HG02798 (cell line): ENCODE data around the gene KRTAP5-8.
"Not testable (repeated sequence)": the region's sequence is repeated elsewhere in the genome, so short reads cannot be mapped to it uniquely, and the experiment has no call there.

Experiments
- ATAC-seq: cut with Tn5 transposase; IDR thresholded peaks from one replicate; pipeline ENCODE4 v1.9.1; 2021; ENCODE audit warnings: mild to moderate bottlenecking; ENCODE audit not compliant: unreplicated experiment, poor library complexity

Gene KRTAP5-8

DNA sequence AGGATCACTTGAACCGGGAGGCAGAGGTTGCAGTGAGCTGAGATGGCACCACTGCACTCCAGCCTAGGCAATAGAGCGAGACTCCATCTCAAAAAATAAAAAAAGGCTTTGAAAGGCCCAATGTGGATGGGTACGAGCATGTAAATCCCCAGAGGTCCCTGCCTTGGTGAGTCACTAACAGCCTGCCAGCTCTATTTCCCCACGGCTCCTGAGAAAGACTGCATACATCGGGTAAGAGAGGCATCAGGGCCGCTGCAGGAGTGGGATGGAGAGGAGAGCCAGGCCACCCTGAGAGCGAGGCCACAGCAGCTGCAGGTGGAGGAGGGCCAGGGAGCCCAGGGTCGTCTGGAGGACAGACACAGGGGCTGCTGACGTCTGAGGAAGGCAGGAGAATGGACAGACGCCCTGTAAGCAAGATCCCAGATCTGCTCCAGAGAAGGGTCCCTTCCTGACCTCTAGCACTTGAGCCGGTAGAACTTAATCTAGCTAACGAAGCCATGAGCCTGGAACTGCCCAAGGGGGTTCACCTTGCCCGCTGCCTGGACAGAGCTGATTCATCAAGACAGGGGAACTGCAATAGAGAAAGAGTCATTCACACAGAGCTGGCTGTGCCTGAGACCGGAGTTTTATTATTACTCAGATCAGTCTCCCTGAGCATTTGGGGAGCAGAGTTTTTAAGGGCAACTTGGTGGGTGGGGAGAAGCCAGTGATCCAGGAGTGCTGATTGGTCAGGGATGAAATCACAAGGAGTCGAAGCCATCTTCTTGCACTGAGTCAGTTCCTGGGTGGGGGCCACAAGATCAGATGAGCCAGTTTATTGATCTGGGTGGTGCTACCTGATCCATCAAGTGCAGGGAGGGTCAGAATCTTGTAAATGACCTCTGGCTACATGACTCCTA, 5.3 kb downstream of the KRTAP5-8 start:
- ATAC-seq, result no peak

DNA sequence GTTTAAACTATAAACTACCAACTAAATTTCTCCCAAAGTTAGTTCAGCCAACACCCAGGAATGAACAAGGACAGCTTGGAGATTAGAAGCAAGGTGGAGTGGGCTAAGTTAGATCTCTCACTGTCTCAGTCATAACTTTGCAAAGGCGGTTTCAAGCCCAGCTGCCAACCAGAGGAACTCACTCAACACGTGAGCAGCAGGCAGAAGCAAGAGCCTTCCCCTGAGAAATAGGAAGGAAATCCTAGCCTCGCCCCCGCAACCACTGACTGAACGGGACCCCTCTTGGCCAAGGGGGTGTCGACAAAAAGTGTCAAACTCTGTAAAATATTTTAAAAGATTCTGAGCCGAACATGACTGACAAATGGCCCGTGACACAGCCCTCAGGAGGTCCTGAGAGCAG, 6.0 kb downstream of the KRTAP5-8 start:
- no peak for ATAC-seq

DNA sequence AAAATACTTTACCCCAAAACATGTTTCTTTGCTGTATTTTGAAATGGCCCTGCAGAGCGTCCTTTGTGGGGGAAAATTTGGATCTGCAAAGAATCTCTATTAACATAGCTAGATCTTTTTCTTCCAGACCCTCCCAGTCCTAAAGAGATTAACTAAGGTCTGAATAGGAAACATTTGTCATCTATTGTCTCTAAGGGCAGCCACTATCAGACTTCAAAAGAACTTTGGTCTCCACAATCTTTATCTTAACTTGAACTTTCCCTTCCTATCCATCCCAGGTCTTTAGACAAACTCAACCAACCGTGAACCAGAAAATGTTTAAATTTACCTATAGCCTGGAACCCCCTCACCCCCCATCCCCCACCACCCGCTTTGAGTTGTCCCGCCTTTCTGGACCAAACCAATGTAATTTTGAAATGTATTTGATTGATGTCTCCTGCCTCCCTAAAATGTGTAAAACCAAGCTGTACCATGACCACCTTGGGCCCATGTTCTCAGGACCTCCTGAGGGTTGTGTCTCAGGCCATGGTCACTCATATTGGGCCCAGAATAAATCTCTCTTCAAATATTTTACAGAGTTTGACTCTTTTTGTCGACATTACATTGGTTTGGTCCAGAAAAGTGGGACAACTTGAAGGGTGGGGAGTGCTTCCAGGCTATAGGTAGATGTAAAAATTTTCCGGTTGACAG, 6.8 kb downstream of the KRTAP5-8 start:
- ATAC-seq, result no peak

DNA sequence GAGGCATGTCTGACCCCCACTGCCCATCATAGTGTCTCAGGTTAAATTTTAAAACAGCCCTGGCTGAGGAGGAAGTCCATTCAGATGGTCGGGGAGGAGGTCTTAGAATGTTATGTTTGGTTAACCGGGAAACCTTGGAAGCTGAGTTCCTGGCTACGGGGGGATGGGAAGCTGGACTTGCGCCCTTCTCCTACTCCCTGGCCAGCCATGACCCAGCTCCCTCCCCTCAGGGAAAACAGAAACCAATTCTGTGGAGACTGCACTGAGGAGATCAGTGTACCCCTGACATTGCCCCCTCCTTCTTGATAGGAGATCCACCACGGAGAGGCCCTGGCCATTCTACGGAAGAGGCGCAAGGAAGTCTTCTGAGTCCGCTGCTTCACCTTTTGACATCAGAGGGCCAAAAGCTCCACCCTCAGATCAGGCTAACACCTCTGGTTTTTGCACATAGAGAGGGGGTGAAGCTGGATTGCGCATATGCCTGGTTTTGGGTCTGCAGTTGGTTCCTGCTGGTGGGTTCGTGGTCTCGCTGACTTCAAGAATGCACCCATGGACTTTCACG, 7.7 kb downstream of the KRTAP5-8 start:
- ATAC-seq, result no peak

DNA sequence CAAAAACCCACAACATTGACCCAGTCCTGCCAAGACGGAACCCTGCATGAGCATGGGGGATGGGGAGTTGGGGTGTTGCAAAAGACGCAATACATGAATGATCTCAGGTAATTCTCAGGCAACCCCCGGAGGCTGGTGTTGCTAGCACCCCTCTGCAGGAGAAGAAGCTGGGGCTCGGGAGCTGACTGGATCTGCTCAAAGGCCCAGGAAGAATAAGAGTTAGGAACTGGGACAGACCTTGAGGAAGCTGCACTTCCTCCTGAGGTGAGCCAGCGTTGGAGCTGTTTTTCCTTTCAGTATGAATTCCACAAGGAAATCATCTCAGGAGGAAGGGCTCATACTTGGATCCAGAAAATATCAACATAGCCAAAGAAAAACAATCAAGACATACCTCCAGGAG, 10.3 kb downstream of the KRTAP5-8 start, which contains the start of gene KRTAP5-9:
KRTAP5-9 (plus strand) TSS at position 301 of the 400 bp plus-strand sequence. CDS start 238 bp downstream, outside the sequence.
- ATAC-seq, result no peak

DNA sequence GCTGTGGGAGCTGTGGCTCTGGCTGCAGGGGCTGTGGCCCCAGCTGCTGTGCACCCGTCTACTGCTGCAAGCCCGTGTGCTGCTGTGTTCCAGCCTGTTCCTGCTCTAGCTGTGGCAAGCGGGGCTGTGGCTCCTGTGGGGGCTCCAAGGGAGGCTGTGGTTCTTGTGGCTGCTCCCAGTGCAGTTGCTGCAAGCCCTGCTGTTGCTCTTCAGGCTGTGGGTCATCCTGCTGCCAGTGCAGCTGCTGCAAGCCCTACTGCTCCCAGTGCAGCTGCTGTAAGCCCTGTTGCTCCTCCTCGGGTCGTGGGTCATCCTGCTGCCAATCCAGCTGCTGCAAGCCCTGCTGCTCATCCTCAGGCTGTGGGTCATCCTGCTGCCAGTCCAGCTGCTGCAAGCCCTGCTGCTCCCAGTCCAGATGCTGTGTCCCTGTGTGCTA, 10.9 kb downstream of the KRTAP5-8 start:
- ATAC-seq, result no peak

DNA sequence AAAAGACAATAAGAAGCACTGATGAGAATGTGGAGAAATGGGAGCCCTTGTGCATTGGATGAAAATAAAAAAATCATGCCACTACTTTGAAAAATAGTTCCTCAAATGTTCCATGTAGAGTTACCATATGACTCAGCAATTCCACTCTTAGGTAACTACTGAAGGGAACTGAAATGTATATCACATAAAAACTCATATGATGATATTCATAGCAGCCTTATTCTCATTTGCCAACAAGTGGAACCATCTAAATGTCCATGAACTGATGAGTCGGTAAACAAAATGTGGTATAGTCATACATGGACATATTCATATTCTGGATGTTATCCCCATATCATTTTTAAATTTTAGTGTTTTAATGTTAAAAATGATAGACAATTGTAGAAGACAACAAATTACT, 13.9 kb downstream of the KRTAP5-8 start:
- ATAC-seq, result no peak

DNA sequence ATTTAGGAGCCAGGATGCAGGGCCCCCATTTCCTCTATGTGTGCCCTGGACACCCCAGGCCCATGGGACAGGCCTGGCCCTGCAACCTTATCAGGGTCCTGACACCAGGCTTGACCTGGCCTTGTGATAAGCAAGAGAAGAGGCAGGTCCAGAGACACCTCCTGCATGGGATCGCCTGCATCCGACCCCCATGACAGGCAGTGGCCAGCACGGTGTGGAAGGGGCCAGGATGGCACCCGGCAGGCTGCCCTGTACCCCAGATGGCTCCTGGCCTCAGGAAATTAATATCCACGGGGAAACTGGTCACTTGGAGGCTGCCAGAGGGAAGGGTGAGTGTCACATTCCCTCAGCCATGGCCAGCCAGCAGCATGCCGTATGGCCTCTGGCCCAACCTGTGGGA, 17.2 kb downstream of the KRTAP5-8 start:
- ATAC-seq, result no peak

DNA sequence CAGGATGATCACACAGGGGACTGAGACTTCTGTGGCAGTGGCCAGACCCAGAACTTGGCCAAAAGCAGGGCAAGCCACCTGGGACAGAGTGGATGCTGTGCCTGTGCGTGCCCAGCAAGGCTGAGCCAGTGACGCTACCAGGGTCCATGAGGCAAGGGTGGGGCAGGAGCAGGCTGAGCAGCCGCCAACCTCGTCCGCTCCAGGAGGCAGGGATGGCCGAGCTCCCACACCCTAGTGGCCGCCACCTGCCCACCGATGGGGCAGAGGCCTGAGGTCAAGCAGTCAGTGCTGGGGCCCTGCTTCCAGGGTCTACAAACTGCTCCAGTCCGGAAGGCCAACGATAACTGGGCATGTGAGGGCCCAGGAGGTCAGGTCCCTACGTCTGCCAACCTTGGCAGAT, 17.7 kb downstream of the KRTAP5-8 start:
- ATAC-seq, result no peak

DNA sequence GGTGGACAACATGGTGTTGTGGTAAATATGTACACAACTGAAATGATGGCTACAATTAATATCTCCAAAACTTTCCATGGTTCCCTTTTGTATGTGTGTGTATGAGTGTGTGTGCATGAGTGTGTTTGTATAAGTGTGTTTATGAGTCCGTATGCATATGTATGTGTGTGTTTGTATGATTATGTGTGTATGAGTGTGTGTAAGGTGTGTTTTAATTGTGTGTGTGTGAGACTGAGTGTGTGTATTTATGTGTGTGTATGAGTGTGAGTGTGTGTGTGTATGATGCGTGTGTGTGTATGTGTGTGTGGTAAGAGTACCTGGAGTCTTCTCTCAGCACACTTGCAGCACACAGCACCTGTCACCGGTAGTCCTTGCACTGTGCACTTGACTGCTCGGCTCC, 18.2 kb downstream of the KRTAP5-8 start:
- no peak for ATAC-seq

DNA sequence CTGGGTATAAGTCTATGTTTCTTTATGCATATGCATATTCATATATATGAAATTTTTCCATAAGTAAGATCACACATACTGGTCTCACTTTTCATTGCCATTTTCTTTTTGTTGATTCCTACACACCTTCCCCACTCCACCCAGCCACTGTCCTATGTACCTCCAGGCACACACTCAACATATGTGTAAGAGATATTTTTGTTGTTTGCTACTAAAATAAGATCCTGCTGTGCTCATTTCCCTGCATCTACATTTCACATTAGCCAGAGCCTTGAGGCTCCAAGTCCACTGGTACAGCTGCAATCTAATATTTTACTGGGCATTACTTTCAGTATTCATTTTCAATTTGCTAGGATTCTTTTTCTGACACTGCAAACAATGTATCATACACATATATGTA, 19.4 kb downstream of the KRTAP5-8 start:
- ATAC-seq, result no peak

DNA sequence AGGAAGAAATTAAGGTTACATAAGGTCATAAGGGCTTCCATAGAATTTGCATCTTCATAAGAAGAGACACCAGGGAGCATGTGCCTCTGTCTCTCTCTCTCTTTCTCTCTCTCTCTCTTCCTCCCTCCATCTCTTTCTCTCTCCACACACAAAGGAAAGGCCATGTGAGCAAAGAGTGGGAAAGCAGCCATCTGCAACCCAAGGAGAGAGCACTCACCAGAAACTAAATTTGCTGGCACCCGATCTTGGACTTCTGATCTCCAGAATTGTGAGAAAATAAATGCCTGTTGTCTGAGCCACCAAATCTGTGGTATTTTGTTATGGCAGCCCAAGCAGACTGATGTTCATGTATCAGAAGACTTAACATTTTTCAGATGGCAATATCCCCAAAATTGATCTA, 21.2 kb downstream of the KRTAP5-8 start:
- no peak for ATAC-seq

DNA sequence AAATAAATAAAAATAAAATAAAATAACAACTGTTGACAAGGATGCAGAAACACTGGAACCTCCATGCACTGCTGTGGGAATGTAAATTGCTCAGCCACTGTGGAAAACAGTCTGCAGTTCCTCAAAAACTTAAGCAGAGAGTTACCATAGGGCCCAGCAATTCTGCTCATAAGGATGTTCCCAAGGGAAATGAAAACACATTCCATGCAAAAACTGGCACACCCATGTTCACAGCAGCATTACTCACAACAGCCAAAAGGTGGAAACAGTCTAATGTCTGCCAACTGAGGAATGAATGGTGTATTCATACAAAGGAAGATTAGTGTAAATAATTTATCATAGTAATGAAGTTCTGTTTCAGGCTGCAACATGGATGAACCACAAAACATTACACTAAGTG, 24.3 kb downstream of the KRTAP5-8 start:
- ATAC-seq, result no peak

DNA sequence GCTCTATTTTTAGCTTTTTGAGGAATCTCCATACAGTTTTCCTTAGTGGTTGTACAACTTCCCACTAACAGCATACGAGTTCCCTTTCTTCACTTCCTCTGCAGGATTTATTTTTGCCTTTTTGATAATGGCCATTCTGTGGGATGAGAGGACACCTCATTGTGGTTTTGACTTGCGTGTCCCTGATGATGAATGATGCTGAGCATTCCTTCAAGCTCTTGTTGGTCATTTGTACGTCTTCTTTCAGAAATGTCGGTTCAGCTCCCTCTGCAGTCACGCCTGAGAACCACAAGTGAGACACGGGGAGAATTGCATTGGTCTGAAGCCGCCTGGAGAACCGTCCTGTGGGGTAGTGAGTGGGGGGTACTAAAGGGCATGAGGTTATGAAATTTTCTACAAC, 25.6 kb downstream of the KRTAP5-8 start:
- no peak for ATAC-seq

DNA sequence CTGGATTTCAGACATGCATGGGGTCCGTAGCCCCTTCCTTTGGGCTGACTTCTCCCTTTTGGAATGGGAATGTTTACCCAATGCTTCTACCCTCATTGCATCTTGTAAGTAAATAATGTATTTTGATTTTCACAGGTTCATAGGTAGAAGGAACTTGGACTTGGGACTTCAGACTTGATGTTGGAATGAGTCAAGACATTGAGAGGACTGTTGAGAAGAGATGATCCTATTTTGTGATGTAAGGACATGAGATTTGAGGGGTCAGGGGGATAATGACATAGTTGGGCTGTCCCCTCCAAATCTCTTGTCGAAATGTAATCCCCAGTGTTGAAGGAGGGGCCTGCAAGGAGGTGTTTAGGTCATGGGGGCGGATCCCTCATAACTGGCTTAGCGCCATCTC, 26.6 kb downstream of the KRTAP5-8 start:
- no peak for ATAC-seq

DNA sequence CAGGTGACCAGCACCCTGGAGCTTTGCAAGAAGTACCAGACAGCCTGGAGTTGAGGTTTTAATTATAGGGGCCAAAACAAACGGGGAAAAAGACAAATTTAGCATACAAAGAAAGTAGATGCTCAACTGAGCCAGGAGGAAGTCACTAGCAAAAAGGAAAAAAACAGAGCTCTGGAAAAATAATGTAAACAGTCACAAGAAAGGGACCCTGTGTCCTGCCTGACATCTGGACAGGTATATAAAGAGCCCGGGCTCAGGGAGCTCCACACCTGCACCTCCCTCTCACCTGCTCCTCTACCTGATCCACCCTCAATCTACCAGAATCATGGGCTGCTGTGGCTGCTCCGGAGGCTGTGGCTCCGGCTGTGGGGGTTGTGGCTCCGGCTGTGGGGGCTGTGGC, 27.4 kb downstream of the KRTAP5-8 start, which contains the start of gene KRTAP5-10:
KRTAP5-10 (plus strand) TSS at position 301 of the 400 bp plus-strand sequence; CDS start at position 326, 25 bp downstream.
- no peak for ATAC-seq

DNA sequence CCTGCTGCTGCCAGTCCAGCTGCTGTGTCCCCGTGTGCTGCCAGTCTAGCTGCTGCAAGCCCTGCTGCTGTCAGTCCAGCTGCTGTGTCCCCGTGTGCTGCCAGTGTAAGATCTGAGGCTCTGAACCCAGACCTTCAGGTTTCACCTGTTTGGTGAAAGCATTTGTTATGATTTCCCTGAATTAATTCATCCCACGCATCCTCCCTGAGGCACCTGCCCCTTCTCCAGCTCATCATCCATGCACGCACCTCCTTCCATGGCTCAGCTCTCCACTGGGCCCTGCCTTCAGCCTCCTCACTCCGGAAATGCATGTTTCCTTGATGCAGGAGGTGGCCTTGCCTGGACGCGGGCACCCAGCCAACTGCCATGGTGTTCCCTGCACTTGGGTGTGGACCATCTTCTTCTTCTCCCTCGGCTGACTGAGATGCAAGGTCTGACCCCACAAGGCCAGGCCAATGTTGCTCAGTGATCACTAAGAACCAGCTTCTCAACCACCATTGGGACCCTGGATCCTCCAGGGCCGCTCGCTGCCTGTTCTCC, 28.3 kb downstream of the KRTAP5-8 start:
- no peak for ATAC-seq

DNA sequence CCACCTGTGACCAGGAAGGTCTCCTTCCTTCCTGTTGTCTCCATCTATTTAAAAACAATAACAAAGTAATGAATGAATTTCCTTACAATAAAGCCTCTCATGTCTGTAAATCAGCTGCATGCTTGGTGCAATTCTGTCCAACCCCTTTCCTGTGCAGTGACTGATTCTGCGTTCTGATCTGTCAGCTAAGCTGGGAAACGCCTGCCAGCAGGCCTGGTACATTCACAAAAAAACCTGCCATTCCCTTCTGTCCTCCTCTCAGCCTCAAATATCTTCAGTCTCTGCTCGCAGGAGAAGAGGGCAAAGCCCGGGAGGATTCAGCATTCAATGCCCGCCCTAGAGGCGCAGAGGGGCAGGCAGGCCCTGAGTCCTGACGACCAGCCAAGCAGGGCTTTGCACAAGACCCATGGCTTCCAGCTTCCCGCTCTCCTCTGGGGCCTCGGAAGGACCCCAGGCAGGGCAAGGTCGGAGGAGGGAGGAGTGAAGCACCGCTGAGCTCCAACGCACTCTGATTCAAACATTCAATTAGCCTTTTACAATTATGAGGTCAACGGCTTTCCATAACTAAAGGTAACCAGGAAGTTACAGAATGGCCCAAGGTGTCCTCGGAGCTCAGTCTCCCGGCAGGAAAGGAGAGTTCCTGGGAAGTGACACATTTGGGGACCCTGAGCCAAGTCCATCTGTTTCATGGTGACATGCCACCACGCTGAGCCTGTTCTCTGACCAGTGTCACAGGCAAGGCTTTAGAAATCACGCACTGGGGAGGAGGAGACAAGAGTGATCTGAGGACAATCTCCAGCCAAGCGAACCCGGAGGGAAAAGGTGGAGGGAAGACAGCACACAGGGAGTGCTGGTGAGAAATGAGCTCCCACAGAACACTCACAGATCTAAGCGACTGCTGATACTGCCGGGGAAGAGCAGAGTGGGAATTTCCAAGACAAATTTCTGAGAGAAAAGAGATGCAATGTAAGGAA, 29.1 kb downstream of the KRTAP5-8 start:
- not testable (repeated sequence) for ATAC-seq

DNA sequence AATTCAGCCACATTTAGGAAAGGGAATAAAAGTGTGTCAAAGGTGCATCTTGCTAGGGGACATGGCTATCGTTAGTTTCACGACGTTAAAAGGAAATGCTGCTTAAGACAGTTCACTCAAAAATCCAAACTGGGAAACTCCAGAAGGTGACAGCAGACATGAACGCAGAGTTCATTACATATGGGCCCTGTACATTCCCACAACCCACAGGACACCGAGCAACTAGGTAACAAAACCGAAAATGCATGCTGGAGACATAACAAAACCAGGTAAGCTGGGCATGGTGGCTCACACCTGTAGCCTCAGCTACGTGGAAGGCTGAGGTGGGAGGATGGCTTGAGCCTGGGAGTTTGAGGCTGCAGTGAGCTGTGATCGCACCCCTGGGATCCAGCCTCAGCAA, 29.8 kb downstream of the KRTAP5-8 start:
- not testable (repeated sequence) for ATAC-seq
